Mesothelial cell of epicardium (in vitro differentiated cells): ENCODE measurements around the gene COPB2. TPM values are rescaled to one million over a fixed set of nuclear protein-coding genes. Genes with fewer than 3 reads are reported as not detected.
"Not testable (repeated sequence)": the region's sequence is repeated elsewhere in the genome, so short reads cannot be mapped to it uniquely, and the experiment has no call there.

ENCODE experiments used
- DNase-seq, 2 experiments: peaks; one replicate each; pipeline ENCODE4 v3.0.0; 2021; ENCODE audit warnings: low spot score in 2 of 2; ENCODE audit not compliant: unreplicated experiment in 2 of 2
- H3K27ac Mint-ChIP-seq: 2 replicates; pipeline ENCODE4 v1.8.0; 2021; ENCODE audit warnings: mixed read lengths
- H3K27me3 Mint-ChIP-seq: 2 replicates; pipeline ENCODE4 v1.8.0; 2021; ENCODE audit warnings: low read depth, mixed read lengths
- H3K36me3 Mint-ChIP-seq: 2 replicates; pipeline ENCODE4 v1.8.0; 2021; ENCODE audit warnings: mixed read lengths
- H3K4me1 Mint-ChIP-seq: 2 replicates; pipeline ENCODE4 v1.8.0; 2021; ENCODE audit warnings: mixed read lengths
- H3K4me3 Mint-ChIP-seq: 2 replicates; pipeline ENCODE4 v1.8.0; 2021; ENCODE audit warnings: mild to moderate bottlenecking, moderate library complexity, mixed read lengths
- H3K9me3 Mint-ChIP-seq: 2 replicates; pipeline ENCODE4 v1.8.0; 2021; ENCODE audit warnings: mixed read lengths
- CTCF ChIP-seq: fragments of 200-600 bp; sonication (generic); IDR thresholded peaks from one replicate; pipeline ENCODE4 v1.5.0; 2021; ENCODE audit warnings: antibody characterized with exemption; ENCODE audit not compliant: unreplicated experiment
- total RNA-seq: library from RNA; stranded (reverse); gene quantifications from 3 replicates; pipeline ENCODE4 v1.2.1, GENCODE V29; 2021

COPB2 gene
- total RNA-seq, 1 donor from 2014 or later, result 130 TPM

- Mint-ChIP-seq H3K4me1 (no peaks in the 10 kb centered on the region), H3K4me3 (no peak overlapping the region), H3K27me3 (peaks cover 51% of the 10 kb centered on the region), H3K27ac (no peak overlapping the region), H3K9me3 (peaks cover 5% of the 10 kb centered on the region), H3K36me3 (no peaks in the 10 kb centered on the region)
- no peak for DNase-seq
- TF ChIP-seq CTCF, result no peak
Observed at GRCh38 chr3:139342054-139342453, 47.4 kb downstream of the COPB2 start.

DNA sequence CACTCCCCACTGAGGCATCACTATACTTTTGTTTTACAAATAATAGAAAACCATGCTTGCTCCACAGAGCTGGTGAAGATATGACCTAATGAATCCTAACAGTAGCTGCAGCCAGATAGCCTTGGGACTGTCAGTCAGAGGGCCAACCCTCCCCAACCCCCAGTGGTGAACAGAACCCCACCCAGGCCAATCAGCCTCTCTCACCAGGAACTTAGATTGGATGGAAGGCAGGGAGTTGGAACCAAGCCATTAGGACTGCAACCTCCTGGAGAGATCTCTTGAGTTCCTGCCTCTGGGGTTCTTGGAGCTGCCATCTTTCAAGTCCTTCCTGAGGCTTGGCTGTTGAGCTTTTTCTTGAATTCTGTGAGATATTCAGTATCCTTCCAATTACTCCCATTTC, 48.7 kb downstream of the COPB2 start:
- no peaks in the 10 kb centered on the region for H3K4me1 Mint-ChIP-seq
- peaks cover 55% of the 10 kb centered on the region for H3K27me3 Mint-ChIP-seq
- no peak overlapping the region for H3K27ac Mint-ChIP-seq
- no peak for TF ChIP-seq CTCF
- H3K9me3 Mint-ChIP-seq, result peaks cover 5% of the 10 kb centered on the region
- no peaks in the 10 kb centered on the region for H3K36me3 Mint-ChIP-seq
- no peak overlapping the region for H3K4me3 Mint-ChIP-seq
- no peak for DNase-seq

DNA sequence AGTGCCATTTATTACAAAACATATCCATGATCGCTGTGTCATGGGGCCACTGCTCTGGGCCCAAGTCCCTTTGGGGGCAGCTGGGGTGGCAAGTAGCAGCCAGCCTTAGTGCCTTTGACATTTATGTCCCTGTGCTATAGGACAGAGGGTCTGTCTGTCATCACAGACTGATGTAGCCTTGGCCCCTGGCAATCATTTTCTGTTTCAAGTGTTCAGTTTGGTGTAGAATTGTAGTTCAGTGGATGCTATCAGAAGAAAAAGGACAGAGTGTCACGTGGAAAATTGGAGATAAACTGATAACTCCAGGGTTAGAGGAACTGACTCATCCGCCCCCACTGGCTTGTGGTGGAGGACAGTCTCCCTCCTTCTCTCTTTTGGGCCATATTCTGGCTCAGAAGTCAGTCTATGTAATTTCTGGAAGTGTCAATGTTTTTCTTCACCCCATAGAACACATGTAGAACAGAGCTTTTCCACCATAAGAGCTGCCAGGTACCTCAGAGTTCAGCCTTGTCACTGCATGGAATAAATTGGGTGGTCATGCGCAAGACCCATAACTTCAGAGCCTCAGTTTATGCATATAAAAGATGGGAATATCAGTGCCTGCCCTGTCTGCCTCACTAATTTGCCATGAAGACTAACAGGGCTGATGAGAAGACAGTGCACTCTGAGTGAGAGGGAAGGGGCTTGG, 50.1 kb downstream of the COPB2 start:
- no peak overlapping the region for H3K27ac Mint-ChIP-seq
- peaks cover 63% of the 10 kb centered on the region for H3K27me3 Mint-ChIP-seq

GRCh38 chr3:139338405-139338804, 51.0 kb downstream of the COPB2 start:
- no peaks in the 10 kb centered on the region for H3K4me1 Mint-ChIP-seq
- peaks cover 5% of the 10 kb centered on the region for H3K9me3 Mint-ChIP-seq
- H3K27ac Mint-ChIP-seq, result no peak overlapping the region
- TF ChIP-seq CTCF, result no peak
- H3K27me3 Mint-ChIP-seq, result peaks cover 70% of the 10 kb centered on the region
- H3K4me3 Mint-ChIP-seq, result no peak overlapping the region
- DNase-seq, result no peak
- no peaks in the 10 kb centered on the region for H3K36me3 Mint-ChIP-seq

More for the DNA sequence above, 50.1 kb downstream of the COPB2 start:
- no peak for DNase-seq
- peaks cover 5% of the 10 kb centered on the region for H3K9me3 Mint-ChIP-seq
- no peaks in the 10 kb centered on the region for H3K4me1 Mint-ChIP-seq
- H3K36me3 Mint-ChIP-seq, result no peaks in the 10 kb centered on the region
- no peak for TF ChIP-seq CTCF
- H3K4me3 Mint-ChIP-seq, result no peak overlapping the region

- not testable (repeated sequence) for H3K9me3 Mint-ChIP-seq, H3K4me3 Mint-ChIP-seq, DNase-seq, H3K4me1 Mint-ChIP-seq, H3K36me3 Mint-ChIP-seq, H3K27ac Mint-ChIP-seq
- peaks cover 81% of the 10 kb centered on the region for H3K27me3 Mint-ChIP-seq
Observed at GRCh38 chr3:139334675-139335074, 54.8 kb downstream of the COPB2 start.

DNA sequence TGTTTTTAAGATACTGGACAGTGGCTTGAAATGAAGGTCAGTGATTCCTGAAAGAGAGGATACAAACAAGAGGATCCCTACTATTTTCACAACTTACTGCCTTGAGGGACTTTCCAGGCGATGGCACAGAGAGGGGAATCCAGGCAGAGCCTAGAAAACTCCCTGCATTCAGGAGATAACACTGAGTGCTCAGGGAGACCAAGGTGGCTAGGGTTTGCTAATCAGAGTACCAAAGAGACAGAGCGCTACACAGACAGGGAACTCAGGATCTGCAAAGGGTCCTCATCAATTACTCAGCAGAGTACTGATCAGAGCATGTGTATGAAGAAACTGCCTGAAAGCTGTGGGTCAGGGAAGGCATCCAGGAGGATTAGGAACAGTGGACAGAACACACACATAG, 57.4 kb downstream of the COPB2 start:
- DNase-seq, result no peak
- Mint-ChIP-seq H3K9me3 (no peaks in the 10 kb centered on the region), H3K4me1 (peaks cover 2% of the 10 kb centered on the region), H3K27me3 (peaks cover 79% of the 10 kb centered on the region), H3K4me3 (no peak overlapping the region), H3K27ac (no peak overlapping the region), H3K36me3 (no peaks in the 10 kb centered on the region)
- no peak for TF ChIP-seq CTCF
